GM04503 (cell line): ENCODE measurements around the gene SH2D2A.
A peak's percentile ranks its signal among the peaks of the same experiment; 100 is the strongest.
"Not testable (repeated sequence)": the region's sequence is repeated elsewhere in the genome, so short reads cannot be mapped to it uniquely, and the experiment has no call there.

Source experiments
- DNase-seq: peaks from one replicate; pipeline ENCODE4 v3.0.0-alpha.2; 2012; ENCODE audit warnings: low read depth

SH2D2A gene

GRCh38 chr1:156768610-156769295 lies 47.9 kb downstream of the SH2D2A start:
- DNase-seq: no peak

- DNase-seq: no peak
Measured at GRCh38 chr1:156767879-156768604, 48.6 kb downstream of the SH2D2A start.

GRCh38 chr1:156767101-156767878 lies 49.4 kb downstream of the SH2D2A start, which contains the start of gene PRCC:
PRCC (plus strand) TSS chr1:156767535; CDS start chr1:156767772, 237 bp downstream.
- DNase-seq: peak; percentile 100

GRCh38 chr1:156766298-156767100 lies 50.1 kb downstream of the SH2D2A start:
- no peak for DNase-seq

- no peak for DNase-seq
Measured at GRCh38 chr1:156765666-156766065, 51.0 kb downstream of the SH2D2A start.

- DNase-seq: not testable (repeated sequence)
Measured at GRCh38 chr1:156765136-156765535, 51.5 kb downstream of the SH2D2A start.

GRCh38 chr1:156760796-156761104 lies 55.9 kb downstream of the SH2D2A start:
- DNase-seq: no peak

- no peak for DNase-seq
Measured at GRCh38 chr1:156760092-156760795, 56.4 kb downstream of the SH2D2A start.

- not testable (repeated sequence) for DNase-seq
Measured at GRCh38 chr1:156757572-156758253, 58.9 kb downstream of the SH2D2A start.

- DNase-seq: no peak
Measured at GRCh38 chr1:156756355-156756754, 60.3 kb downstream of the SH2D2A start.
